Measurements from ENCODE around the gene TLL2. TPM values are rescaled to one million over a fixed set of nuclear protein-coding genes. Genes with fewer than 3 reads are reported as not detected.

The TLL2 gene
- total and polyA plus RNA-seq, 5 experiments from 2014 or later, result 0.13 to 0.14 TPM; not detected in 3

- ATAC-seq, result no peak
- no peak overlapping the region for H3K27ac Mint-ChIP-seq
Observed at GRCh38 chr10:96345222-96345621, 168.5 kb downstream of the TLL2 start.

DNA sequence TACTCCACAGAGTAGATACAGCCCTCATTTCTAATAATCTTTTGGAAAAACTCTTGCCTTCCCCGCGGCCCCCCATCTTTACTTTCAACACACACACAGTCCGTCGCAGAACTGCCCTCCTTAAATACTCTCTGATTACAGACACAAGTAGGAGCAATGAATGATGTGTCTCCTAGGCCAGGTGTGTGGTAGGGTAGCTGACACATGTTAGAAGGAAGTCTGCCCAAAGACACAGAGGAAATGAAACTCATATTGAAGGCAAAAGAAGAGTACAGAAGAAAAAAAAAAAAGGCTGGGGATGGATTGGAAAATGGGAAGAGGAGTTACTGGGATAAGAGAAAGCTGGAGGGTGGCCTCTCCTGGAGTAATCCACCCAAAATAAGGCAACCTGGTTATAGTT is 169.5 kb downstream of the TLL2 start:
- no peak for DNase-seq
- H3K4me1 Mint-ChIP-seq, result peaks cover 0 to 5% (median 0%) of the 10 kb centered on the region in 4 donors
- ATAC-seq, result no peak
- POLR2A ChIA-PET, result no interaction called here
- H3K27me3 Mint-ChIP-seq, result peaks cover 0 to 10% (median 0%) of the 10 kb centered on the region in 5 donors
- H3K36me3 Mint-ChIP-seq, result peaks cover 0 to 10% (median 6%) of the 10 kb centered on the region in 3 donors
- no peak overlapping the region for H3K4me3 Mint-ChIP-seq
- H3K9me3 Mint-ChIP-seq, result peaks cover 0 to 15% (median 3%) of the 10 kb centered on the region in 9 donors
- no peak overlapping the region for H3K27ac Mint-ChIP-seq

More at GRCh38 chr10:96345222-96345621, 168.5 kb downstream of the TLL2 start:
- peaks cover 0 to 14% (median 6%) of the 10 kb centered on the region in 3 donors for H3K36me3 Mint-ChIP-seq
- POLR2A ChIA-PET, result no interaction called here
- H3K4me3 Mint-ChIP-seq, result no peak overlapping the region
- H3K4me1 Mint-ChIP-seq, result peaks cover 0 to 5% (median 0%) of the 10 kb centered on the region in 4 donors
- no peak for DNase-seq
- H3K27me3 Mint-ChIP-seq, result peaks cover 0 to 14% (median 1%) of the 10 kb centered on the region in 5 donors
- H3K9me3 Mint-ChIP-seq, result peaks cover 0 to 15% (median 3%) of the 10 kb centered on the region in 9 donors

GRCh38 chr10:96342402-96342801 is 171.3 kb downstream of the TLL2 start:
- POLR2A ChIA-PET, result no interaction called here
- H3K27me3 Mint-ChIP-seq, result peaks cover 0 to 9% (median 0%) of the 10 kb centered on the region in 5 donors
- H3K36me3 Mint-ChIP-seq, result peaks cover 0 to 9% (median 6%) of the 10 kb centered on the region in 3 donors
- H3K9me3 Mint-ChIP-seq, result peaks cover 0 to 15% (median 3%) of the 10 kb centered on the region in 9 donors
- no peak overlapping the region for H3K27ac Mint-ChIP-seq
- no peak overlapping the region for H3K4me3 Mint-ChIP-seq
- H3K4me1 Mint-ChIP-seq, result peaks cover 0 to 5% (median 0%) of the 10 kb centered on the region in 4 donors
- ATAC-seq, result no peak
- no peak for DNase-seq

GRCh38 chr10:96341219-96342182 is 172.2 kb downstream of the TLL2 start:
- Mint-ChIP-seq H3K27ac (no peak overlapping the region), H3K4me1 (peaks cover 0 to 5% (median 0%) of the 10 kb centered on the region in 4 donors), H3K27me3 (peaks cover 0 to 9% (median 0%) of the 10 kb centered on the region in 5 donors), H3K9me3 (peaks cover 0 to 8% (median 2%) of the 10 kb centered on the region in 9 donors), H3K36me3 (peaks cover 0 to 8% (median 6%) of the 10 kb centered on the region in 3 donors), H3K4me3 (no peak overlapping the region)
- POLR2A ChIA-PET, result interaction anchor here (0.6 kb wide), 1 partner anchor 112 kb away, joined by 3 read pairs; no protein-coding TSS in a partner anchor
- DNase-seq (no peak), ATAC-seq (no peak)

- Mint-ChIP-seq H3K27me3 (peaks cover 0 to 9% (median 0%) of the 10 kb centered on the region in 5 donors), H3K36me3 (no peaks in the 10 kb centered on the region), H3K4me3 (peak overlapping the region in 1 of 10 donors; percentile 29), H3K4me1 (peaks cover 0 to 5% (median under 1%) of the 10 kb centered on the region in 4 donors), H3K27ac (peak overlapping the region in 1 of 10 donors; percentile 36), H3K9me3 (no peaks in the 10 kb centered on the region)
- POLR2A ChIA-PET, result no interaction called here
- DNase-seq, result peak; percentile 45 to 84 (median 62)
- ATAC-seq, result peak; percentile 84 to 90
Observed at GRCh38 chr10:96339956-96340904, 173.5 kb downstream of the TLL2 start.

DNA sequence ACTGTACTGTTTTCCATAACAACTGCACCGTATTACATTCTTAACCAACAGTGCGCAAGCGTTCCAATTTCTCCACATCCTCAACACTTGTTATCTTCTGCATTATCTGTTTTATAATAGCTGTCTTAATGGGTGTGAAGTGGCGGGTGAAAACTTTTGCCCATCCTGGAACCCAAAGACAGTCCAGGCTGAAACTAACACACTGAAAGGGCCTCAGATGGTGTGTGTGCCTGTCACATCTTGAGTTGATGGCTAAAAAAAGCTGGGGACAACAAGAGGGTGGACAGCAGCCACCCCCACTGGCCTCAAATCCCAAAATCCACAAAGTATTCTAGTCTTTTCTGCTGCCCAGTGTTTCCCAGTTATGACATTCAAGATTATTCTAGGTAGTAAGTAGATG is 174.3 kb downstream of the TLL2 start:
- H3K4me1 Mint-ChIP-seq, result peaks cover 0 to 9% (median 6%) of the 10 kb centered on the region in 4 donors
- no peaks in the 10 kb centered on the region for H3K9me3 Mint-ChIP-seq
- peaks cover 0 to 9% (median 0%) of the 10 kb centered on the region in 5 donors for H3K27me3 Mint-ChIP-seq
- ATAC-seq (no peak), DNase-seq (no peak)
- H3K27ac Mint-ChIP-seq, result peak overlapping the region in 2 of 10 donors; percentile 16 to 22
- H3K4me3 Mint-ChIP-seq, result no peak overlapping the region
- no peaks in the 10 kb centered on the region for H3K36me3 Mint-ChIP-seq
- POLR2A ChIA-PET, result no interaction called here

- Mint-ChIP-seq H3K9me3 (no peaks in the 10 kb centered on the region), H3K36me3 (no peaks in the 10 kb centered on the region), H3K27ac (no peak overlapping the region), H3K4me3 (no peak overlapping the region), H3K27me3 (peaks cover 0 to 4% (median 0%) of the 10 kb centered on the region in 5 donors), H3K4me1 (peaks cover 3 to 16% (median 11%) of the 10 kb centered on the region in 4 donors)
- ATAC-seq, result no peak
- DNase-seq, result no peak
- POLR2A ChIA-PET, result no interaction called here
Observed at GRCh38 chr10:96338279-96338925, 175.3 kb downstream of the TLL2 start.

DNA sequence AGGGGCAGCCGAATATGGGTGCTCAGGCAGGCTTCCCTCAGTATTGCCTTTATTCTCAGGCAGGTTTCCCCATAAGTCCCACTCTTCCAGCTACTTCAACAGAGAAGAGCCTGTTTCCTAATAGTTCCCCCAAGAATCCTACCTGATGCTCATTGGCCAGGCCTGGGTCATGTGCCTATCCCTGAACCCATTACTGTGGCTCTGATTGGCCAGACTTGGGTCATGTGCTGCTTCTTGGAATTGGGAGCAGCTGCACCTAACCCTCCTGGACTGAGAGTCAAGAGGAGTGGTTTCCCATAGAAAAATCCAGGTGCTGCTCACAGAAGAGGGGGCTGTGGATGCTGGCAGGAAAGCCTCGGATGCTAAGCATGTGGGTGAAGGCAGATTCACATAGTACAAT is 176.6 kb downstream of the TLL2 start:
- Mint-ChIP-seq H3K36me3 (no peaks in the 10 kb centered on the region), H3K27ac (no peak overlapping the region), H3K27me3 (peaks cover 0 to 2% (median 0%) of the 10 kb centered on the region in 5 donors), H3K9me3 (no peaks in the 10 kb centered on the region), H3K4me1 (peaks cover 10 to 29% (median 24%) of the 10 kb centered on the region in 4 donors), H3K4me3 (no peak overlapping the region)
- DNase-seq (no peak), ATAC-seq (no peak)
- POLR2A ChIA-PET, result no interaction called here

DNA sequence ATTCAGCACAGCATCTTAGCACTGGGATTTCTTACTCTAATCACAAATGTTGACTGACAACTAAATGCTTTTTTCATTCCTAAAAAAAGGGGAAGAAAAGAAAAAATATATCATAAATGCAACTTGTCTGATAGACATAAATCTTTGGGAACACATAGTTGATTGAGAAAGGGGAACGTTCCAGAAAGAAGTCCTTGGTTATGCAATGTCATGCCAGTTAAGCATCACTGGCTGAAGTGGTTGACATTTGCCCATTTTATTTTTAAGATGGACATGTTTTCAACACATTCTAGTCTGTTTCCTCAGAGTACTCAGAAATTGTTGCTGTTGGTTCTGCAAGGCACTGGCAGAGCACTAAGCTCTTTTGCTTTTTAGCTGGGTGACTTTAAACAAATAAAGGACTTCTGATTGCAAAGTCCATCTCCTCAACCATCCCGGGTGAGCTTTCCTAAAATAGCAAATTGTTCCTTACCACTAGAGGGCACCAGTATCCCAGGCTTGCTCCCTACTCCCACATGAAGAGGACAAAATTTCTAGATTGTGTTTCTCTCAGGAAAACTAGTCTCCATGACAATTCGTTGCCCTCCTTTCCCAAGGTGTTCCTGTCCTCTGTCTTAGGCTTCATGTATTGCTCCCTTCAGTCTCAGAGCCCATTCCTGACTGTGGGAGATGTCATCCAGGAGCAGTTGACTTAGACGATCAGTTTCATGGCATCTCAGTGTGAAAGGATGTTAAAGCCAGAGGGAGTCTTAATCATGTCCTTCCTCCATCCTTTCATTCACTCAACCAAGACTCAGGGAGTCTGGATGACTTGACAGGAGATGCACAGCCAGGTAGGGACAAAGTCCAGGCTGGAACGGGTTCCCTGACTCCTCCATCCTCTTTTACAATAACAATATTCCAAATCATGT is 178.9 kb downstream of the TLL2 start:
- ATAC-seq (no peak), DNase-seq (peak in 2 of 10 donors; percentile 6 to 14)
- Mint-ChIP-seq H3K27me3 (peaks cover 0 to 2% (median 0%) of the 10 kb centered on the region in 5 donors), H3K36me3 (no peaks in the 10 kb centered on the region), H3K27ac (peak overlapping the region in 1 of 10 donors; percentile 24), H3K4me1 (peaks cover 10 to 31% (median 24%) of the 10 kb centered on the region in 4 donors), H3K9me3 (no peaks in the 10 kb centered on the region), H3K4me3 (no peak overlapping the region)
- POLR2A ChIA-PET, result interaction anchor here (0.6 kb wide), 1 partner anchor 55 kb away, joined by 5 read pairs; no protein-coding TSS in a partner anchor

DNA sequence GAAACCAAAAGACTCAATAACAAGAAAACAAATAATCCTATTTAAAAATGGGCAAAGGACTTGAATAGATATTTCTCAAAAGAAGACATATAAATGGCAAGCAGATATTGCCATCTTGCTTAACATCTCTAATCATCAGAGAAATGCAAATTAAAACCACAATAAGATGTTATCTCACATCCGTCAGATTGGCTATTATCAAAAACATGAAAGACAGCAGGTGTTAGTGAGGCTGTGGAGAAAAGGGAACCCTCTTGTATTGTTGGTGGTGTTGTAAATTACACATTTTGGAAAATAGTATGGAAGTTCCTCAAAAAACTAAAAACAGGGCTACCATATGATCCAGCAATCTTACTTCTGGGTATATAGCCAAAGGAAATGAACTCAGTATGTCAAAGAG is 180.6 kb downstream of the TLL2 start:
- H3K27ac Mint-ChIP-seq, result peak overlapping the region in 2 of 10 donors; percentile 36 to 55
- ATAC-seq (peak; percentile 81 to 85), DNase-seq (peak in 3 of 10 donors; percentile 26 to 57 (median 52))
- H3K36me3 Mint-ChIP-seq, result no peaks in the 10 kb centered on the region
- no peaks in the 10 kb centered on the region for H3K9me3 Mint-ChIP-seq
- POLR2A ChIA-PET, result no interaction called here
- peaks cover 0 to 2% (median 0%) of the 10 kb centered on the region in 5 donors for H3K27me3 Mint-ChIP-seq
- H3K4me3 Mint-ChIP-seq, result peak overlapping the region in 6 of 10 donors; percentile 11 to 69 (median 28)
- peaks cover 10 to 31% (median 24%) of the 10 kb centered on the region in 4 donors for H3K4me1 Mint-ChIP-seq

DNA sequence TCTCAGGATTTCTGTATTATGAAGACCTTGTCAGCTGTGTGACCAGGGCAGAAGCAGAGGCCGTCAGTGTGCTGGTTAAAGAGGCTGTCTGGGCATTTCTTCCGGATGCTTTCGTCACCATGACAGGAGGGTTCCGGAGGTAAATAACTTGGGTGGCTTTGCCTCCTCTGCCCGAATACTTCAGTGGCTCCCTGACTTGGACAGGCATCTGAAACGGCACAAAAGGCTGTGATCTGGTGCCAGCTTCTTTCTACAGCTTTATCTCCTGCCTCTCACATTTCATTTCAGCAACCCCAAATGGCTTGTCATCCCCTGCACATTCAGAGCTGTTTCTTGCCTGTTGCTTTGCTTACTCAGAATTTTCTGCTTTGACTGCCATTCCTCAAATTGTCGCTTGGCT is 186.3 kb downstream of the TLL2 start:
- POLR2A ChIA-PET, result no interaction called here
- Mint-ChIP-seq H3K36me3 (no peaks in the 10 kb centered on the region), H3K9me3 (no peaks in the 10 kb centered on the region), H3K27me3 (peaks cover 0 to 3% (median 0%) of the 10 kb centered on the region in 5 donors), H3K4me3 (no peak overlapping the region), H3K4me1 (peaks cover 3 to 5% (median 4%) of the 10 kb centered on the region in 4 donors), H3K27ac (no peak overlapping the region)
- DNase-seq (no peak), ATAC-seq (no peak)
